K562 (cell line): ENCODE data around the gene EHD2. TPM values are rescaled to one million over a fixed set of nuclear protein-coding genes. Genes with fewer than 3 reads are reported as not detected.
A peak's percentile ranks its signal among the peaks of the same experiment; 100 is the strongest.

Experiments
- ATAC-seq: fragments of 200-7000 bp; cut with Tn5 transposase; 3 replicates; pipeline ENCODE4 v1.9.1; 2020; ENCODE audit warnings: moderate library complexity
- BruUV-seq: library from RNA; stranded (reverse); fragments of 400-500 nt; replicated peaks from 2 replicates; lab custom pipeline; 2021; lab: Mats Ljungman, UMichigan
- CTCF ChIA-PET: fragments of 300-600 bp; formaldehyde crosslinking; extraction: SDS; loops from one replicate; lab custom pipeline; 2021; ENCODE audit warnings: low intra/inter-chr PET ratio; lab: Yijun Ruan, JAX
- POLR2A ChIA-PET: fragments of 300-600, 350-650 bp; sonication (Branson Sonifier 250); formaldehyde crosslinking; extraction: SDS; loops from one replicate; lab custom pipeline; 2021; ENCODE audit warnings: antibody characterized with exemption, inconsistent platforms; lab: Yijun Ruan, JAX
- DNase-seq, 4 experiments: peaks; one replicate each; pipeline versions ENCODE4 v3.0.0 to v3.0.0-alpha.2; 2011 to 2018; ENCODE audit warnings: low spot score in 3 of 4, mixed read lengths in 3 of 4; ENCODE audit errors: extremely low read depth in 1 of 4
- FAIRE-seq: peaks from 2 replicates; lab custom pipeline; 2011; peaks lifted over from hg19 to GRCh38; lab: Jason Lieb, UNC
- H2AFZ ChIP-seq: 2 replicates; pipeline ENCODE4 v1.6.0; 2011; ENCODE audit warnings: low read depth, low read length, control low read depth, inconsistent platforms
- H3K27ac ChIP-seq: fragments of 200-600 bp; 3 replicates; pipeline ENCODE4 v1.8.0; 2011; ENCODE audit warnings: low read depth, mild to moderate bottlenecking, control low read depth, inconsistent platforms, low read length, moderate library complexity, mixed read lengths; ENCODE audit errors: extremely low read depth
- H3K27me3 ChIP-seq, 2 experiments: fragments of 300-600 bp in 1 of 2; 2 replicates in 1 of 2; 3 replicates in 1 of 2; pipeline versions ENCODE4 v1.6.0 to v1.8.0; 2011; ENCODE audit warnings: inconsistent platforms in 2 of 2, low read length in 2 of 2, mild to moderate bottlenecking in 1 of 2, mixed read lengths in 1 of 2, moderate library complexity in 1 of 2; ENCODE audit not compliant: control insufficient read depth in 2 of 2, insufficient read depth in 2 of 2
- H3K36me3 ChIP-seq: fragments of 300-600 bp; 3 replicates; pipeline ENCODE4 v1.8.0; 2011; ENCODE audit warnings: mild to moderate bottlenecking, low read length, inconsistent platforms; ENCODE audit not compliant: control insufficient read depth, insufficient read depth
- H3K4me1 ChIP-seq, 2 experiments: fragments of 200-600 bp in 1 of 2; replicated peaks in 1 of 2; 2 replicates in 1 of 2; 3 replicates in 1 of 2; pipeline versions ENCODE4 v1.5.1 to v1.8.0; 2011; ENCODE audit warnings: inconsistent platforms in 2 of 2, low read length in 2 of 2, mild to moderate bottlenecking in 1 of 2, mixed read lengths in 1 of 2, moderate library complexity in 1 of 2; ENCODE audit not compliant: control insufficient read depth in 2 of 2, insufficient read depth in 2 of 2
- H3K4me2 ChIP-seq: 2 replicates; pipeline ENCODE4 v1.6.1; 2011; ENCODE audit warnings: low read length, control low read depth, inconsistent platforms, mixed read lengths; ENCODE audit not compliant: insufficient read depth
- H3K4me3 ChIP-seq: fragments of 200-600 bp; sonication (generic), shearing (Covaris generic); 2 replicates; pipeline ENCODE4 v1.5.1; 2016; ENCODE audit warnings: control low read depth, inconsistent platforms
- H3K79me2 ChIP-seq: fragments of 200-600 bp; 3 replicates; pipeline ENCODE4 v1.8.0; 2011; ENCODE audit warnings: low read length, inconsistent platforms; ENCODE audit not compliant: control insufficient read depth, insufficient read depth
- H3K9ac ChIP-seq, 2 experiments: 2 replicates each; pipeline versions ENCODE4 v1.6.0 to v1.6.1; 2011; ENCODE audit warnings: low read depth in 2 of 2, low read length in 2 of 2, control low read depth in 1 of 2, inconsistent platforms in 1 of 2, mild to moderate bottlenecking in 1 of 2, mixed read lengths in 1 of 2; ENCODE audit not compliant: insufficient read depth in 1 of 2
- H3K9me1 ChIP-seq: one replicate; pipeline ENCODE4 v1.6.0; 2011; ENCODE audit warnings: inconsistent platforms, mild to moderate bottlenecking, low read length, moderate library complexity; ENCODE audit not compliant: control insufficient read depth, insufficient read depth
- H3K9me3 ChIP-seq: replicated peaks from 2 replicates; pipeline ENCODE4 v1.5.1; 2011; ENCODE audit warnings: low read depth, low read length, inconsistent platforms; ENCODE audit not compliant: control insufficient read depth, insufficient read depth
- H4K20me1 ChIP-seq: replicated peaks from 2 replicates; pipeline ENCODE4 v1.6.1; 2011; ENCODE audit warnings: low read length, inconsistent platforms, mixed read lengths; ENCODE audit not compliant: control insufficient read depth, insufficient read depth
- CBFA2T3 ChIP-seq: fragments of 450-650 bp; IDR thresholded peaks from 2 replicates; pipeline ENCODE4 v1.6.1; 2017
- MEF2D ChIP-seq: conservative IDR thresholded peaks from 2 replicates; pipeline ENCODE4 v1.6.1; 2016; ENCODE audit warnings: low read depth, missing genetic modification characterization, missing compliant biosample characterization
- MXI1 ChIP-seq: IDR thresholded peaks from 2 replicates; pipeline ENCODE4 v1.6.1; 2011; ENCODE audit warnings: low read depth, mild to moderate bottlenecking, improper control_type of control experiment, low read length
- NCOA2 ChIP-seq, 2 experiments: fragments of 450-650 bp; IDR thresholded peaks; 2 replicates each; pipeline ENCODE4 v1.6.1; 2018; ENCODE audit warnings: mild to moderate bottlenecking in 2 of 2, moderate library complexity in 1 of 2; ENCODE audit not compliant: partially characterized antibody in 2 of 2
- POLR3G ChIP-seq: IDR thresholded peaks from 2 replicates; pipeline ENCODE4 v1.6.1; 2011; ENCODE audit not compliant: insufficient read length, insufficient replicate concordance; ENCODE audit errors: extremely low read depth
- ZNF436 ChIP-seq: fragments of 250-450, 450-650 bp; sonication (Bioruptor Pico); formaldehyde crosslinking; IDR thresholded peaks from 2 replicates; pipeline ENCODE4 v1.7.0; 2020; ENCODE audit warnings: mild to moderate bottlenecking
- ZNF699 ChIP-seq: fragments of 250-450 bp; sonication (Bioruptor Pico); IDR thresholded peaks from 2 replicates; pipeline ENCODE4 v1.8.0; 2021; ENCODE audit warnings: mild to moderate bottlenecking, moderate library complexity; ENCODE audit not compliant: insufficient replicate concordance
- WGBS: fragments of 100-300 bp; shearing (Covaris generic); methylation state at CpG from one replicate; pipeline ENCODE4 v1.1.6; 2016; ENCODE audit warnings: low coverage, mixed read lengths; ENCODE audit not compliant: insufficient coverage; ENCODE audit errors: missing lambda C conversion rate; 5-methylcytosine and 5-hydroxymethylcytosine counted together
- in situ Hi-C: fragments of 300-500 bp; cut with MboI; formaldehyde crosslinking; loops from 4 replicates; pipeline ENCODE4 v1.15.0; 2018; ENCODE audit warnings: inconsistent platforms, mixed read lengths
- intact Hi-C: fragments of 100-400 bp; cut with micrococcal nuclease; formaldehyde crosslinking; loops from 2 replicates; pipeline ENCODE4 v1.14.2; 2022
- polyA plus RNA-seq, 8 experiments: library from polyadenylated mRNA; depleted of rRNA in 4 of 8; stranded (reverse) in 5 of 8; unstranded in 3 of 8; fragments of >200 nt; fragmentation: Nextera tagmentation in 2 of 8; fragmentation: Illumina TruSeq in 1 of 8; extraction: Ambion mirVana in 2 of 8; extraction: Trizol in 1 of 8; gene quantifications; 2 replicates each; pipeline versions ENCODE4 v1.2.1 to v1.2.3, GENCODE V29; 2011 to 2014; ENCODE audit warnings: inconsistent platforms in 1 of 8, missing spikeins in 1 of 8
- total RNA-seq, 7 experiments: library from RNA; depleted of rRNA in 6 of 7; stranded (reverse); fragments of >200 nt in 6 of 7; fragmentation: Illumina TruSeq in 2 of 7; extraction: Trizol in 2 of 7; gene quantifications; 2 replicates each; pipeline versions ENCODE4 v1.2.1 to v1.2.3, GENCODE V29; 2011 to 2021; ENCODE audit warnings: low replicate concordance in 1 of 7
- TF ChIP-seq, protein P1 (sequence below): sonication (generic); formaldehyde crosslinking; IDR thresholded peaks from 2 replicates; pipeline ENCODE4 v1.9.0; 2022; ENCODE audit warnings: mild to moderate bottlenecking, missing genetic modification reagents
- TF ChIP-seq, protein P2 (sequence below): fragments of 450-650 bp; formaldehyde crosslinking; IDR thresholded peaks from 2 replicates; pipeline ENCODE4 v1.4.0; 2022; ENCODE audit warnings: missing genetic modification characterization
- TF ChIP-seq, protein P3 (sequence below): fragments of 450-650 bp; formaldehyde crosslinking; IDR thresholded peaks from 2 replicates; pipeline ENCODE4 v1.4.0; 2020; ENCODE audit warnings: mild to moderate bottlenecking, moderate library complexity

The EHD2 gene
- total and polyA plus RNA-seq, 9 of the 15 experiments (the other 6 are each of a cell fraction or from before 2014, with no cell fraction given): 1.7 to 32.2 (median 3.0) TPM

DNA sequence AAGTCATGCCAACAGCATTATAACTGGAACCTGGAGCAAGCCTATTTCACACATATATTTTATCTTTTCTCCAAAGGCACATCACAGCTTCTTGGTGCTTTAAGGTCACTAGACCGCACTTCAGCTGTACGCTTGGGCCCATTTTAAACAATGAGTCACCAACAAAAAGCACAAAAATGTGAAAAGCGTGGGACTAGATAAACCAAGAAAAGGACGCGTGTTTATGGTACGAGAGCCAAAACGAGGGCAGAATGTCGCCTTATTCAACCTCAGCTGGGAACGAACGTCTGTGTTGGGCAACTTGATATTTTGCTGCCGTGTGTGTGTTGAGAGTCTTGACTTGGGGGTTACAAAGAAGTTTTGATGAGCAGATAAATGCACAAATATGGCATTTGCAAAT, 9.2 kb upstream of the EHD2 start:
- intact Hi-C loops: no loop called here
- ChIA-PET CTCF (no interaction called here), POLR2A (interaction anchor here (0.6 to 0.9 kb wide), 2 partner anchors 18 to 241 kb away, joined by 3 to 5 read pairs; no protein-coding TSS in a partner anchor)
- ATAC-seq: no peak
- Histone ChIP-seq H3K4me1 (peaks cover 0 to 9% of the 10 kb centered on the region in 2 experiments; a peak in 2 of 5 replicates), H3K79me2 (no peaks in the 10 kb centered on the region), H3K36me3 (peaks cover 21% of the 10 kb centered on the region; the same call in 2 of the 3 replicates), H3K9me3 (no peaks in the 10 kb centered on the region), H4K20me1 (no peaks in the 10 kb centered on the region), H3K9ac (no peak overlapping the region), H3K27me3 (no peaks in the 10 kb centered on the region), H3K9me1 (no peaks in the 10 kb centered on the region), H2AFZ (no peak overlapping the region), H3K4me3 (no peak overlapping the region), H3K27ac (no peak overlapping the region), H3K4me2 (no peak overlapping the region)
- DNase-seq: no peak
- no TSS peak for BruUV-seq
- TF ChIP-seq ZNF699 (no peak), NCOA2 (IDR thresholded peaks at IDR 0.05; ENCODE audit: partially characterized antibody in 2 of 2) (no peak), MXI1 (no peak), POLR3G (no peak), CBFA2T3 (peak; percentile 24; the same call in 1 of the 2 replicates), MEF2D (tag) (no peak), ZNF436 (CRISPR knock-in tag) (no peak)
- TF ChIP-seq, protein P1, sequence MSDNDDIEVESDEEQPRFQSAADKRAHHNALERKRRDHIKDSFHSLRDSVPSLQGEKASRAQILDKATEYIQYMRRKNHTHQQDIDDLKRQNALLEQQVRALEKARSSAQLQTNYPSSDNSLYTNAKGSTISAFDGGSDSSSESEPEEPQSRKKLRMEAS (CRISPR knock-in tag): peak; percentile 62
- TF ChIP-seq, protein P2, sequence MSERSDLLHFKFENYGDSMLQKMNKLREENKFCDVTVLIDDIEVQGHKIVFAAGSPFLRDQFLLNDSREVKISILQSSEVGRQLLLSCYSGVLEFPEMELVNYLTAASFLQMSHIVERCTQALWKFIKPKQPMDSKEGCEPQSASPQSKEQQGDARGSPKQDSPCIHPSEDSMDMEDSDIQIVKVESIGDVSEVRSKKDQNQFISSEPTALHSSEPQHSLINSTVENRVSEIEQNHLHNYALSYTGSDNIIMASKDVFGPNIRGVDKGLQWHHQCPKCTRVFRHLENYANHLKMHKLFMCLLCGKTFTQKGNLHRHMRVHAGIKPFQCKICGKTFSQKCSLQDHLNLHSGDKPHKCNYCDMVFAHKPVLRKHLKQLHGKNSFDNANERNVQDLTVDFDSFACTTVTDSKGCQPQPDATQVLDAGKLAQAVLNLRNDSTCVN (CRISPR knock-in tag): no peak
- TF ChIP-seq, protein P3, sequence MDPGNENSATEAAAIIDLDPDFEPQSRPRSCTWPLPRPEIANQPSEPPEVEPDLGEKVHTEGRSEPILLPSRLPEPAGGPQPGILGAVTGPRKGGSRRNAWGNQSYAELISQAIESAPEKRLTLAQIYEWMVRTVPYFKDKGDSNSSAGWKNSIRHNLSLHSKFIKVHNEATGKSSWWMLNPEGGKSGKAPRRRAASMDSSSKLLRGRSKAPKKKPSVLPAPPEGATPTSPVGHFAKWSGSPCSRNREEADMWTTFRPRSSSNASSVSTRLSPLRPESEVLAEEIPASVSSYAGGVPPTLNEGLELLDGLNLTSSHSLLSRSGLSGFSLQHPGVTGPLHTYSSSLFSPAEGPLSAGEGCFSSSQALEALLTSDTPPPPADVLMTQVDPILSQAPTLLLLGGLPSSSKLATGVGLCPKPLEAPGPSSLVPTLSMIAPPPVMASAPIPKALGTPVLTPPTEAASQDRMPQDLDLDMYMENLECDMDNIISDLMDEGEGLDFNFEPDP (CRISPR knock-in tag): no peak
- WGBS: 44% methylated on average over 11 of the region's 11 CpGs
- in situ Hi-C loops: no loop called here
- FAIRE-seq: peak; percentile 23
